ENCODE results near the gene TSPAN33.

- TF ChIP-seq CTCF (conservative IDR thresholded peaks at IDR 0.05; ENCODE audit: low read depth, low read length) (no peak), EZH2 (IDR thresholded peaks at IDR 0.05; ENCODE audit: borderline replicate concordance, low read depth, low read length, poor library complexity, severe bottlenecking) (no peak)
These were observed 13.1 kb downstream of the TSPAN33 start for GRCh38 chr7:129157651-129158050.
